C1 segment of cervical spinal cord (tissue), 14 donors: Measurements from ENCODE around the gene SNURF.
"Not testable (repeated sequence)": the region's sequence is repeated elsewhere in the genome, so short reads cannot be mapped to it uniquely, and the experiment has no call there.

Source experiments
- DNase-seq, 14 donors: peaks; one replicate each; lab custom pipeline; 2025; lab: John Stamatoyannopoulos, UW

Gene SNURF

DNA sequence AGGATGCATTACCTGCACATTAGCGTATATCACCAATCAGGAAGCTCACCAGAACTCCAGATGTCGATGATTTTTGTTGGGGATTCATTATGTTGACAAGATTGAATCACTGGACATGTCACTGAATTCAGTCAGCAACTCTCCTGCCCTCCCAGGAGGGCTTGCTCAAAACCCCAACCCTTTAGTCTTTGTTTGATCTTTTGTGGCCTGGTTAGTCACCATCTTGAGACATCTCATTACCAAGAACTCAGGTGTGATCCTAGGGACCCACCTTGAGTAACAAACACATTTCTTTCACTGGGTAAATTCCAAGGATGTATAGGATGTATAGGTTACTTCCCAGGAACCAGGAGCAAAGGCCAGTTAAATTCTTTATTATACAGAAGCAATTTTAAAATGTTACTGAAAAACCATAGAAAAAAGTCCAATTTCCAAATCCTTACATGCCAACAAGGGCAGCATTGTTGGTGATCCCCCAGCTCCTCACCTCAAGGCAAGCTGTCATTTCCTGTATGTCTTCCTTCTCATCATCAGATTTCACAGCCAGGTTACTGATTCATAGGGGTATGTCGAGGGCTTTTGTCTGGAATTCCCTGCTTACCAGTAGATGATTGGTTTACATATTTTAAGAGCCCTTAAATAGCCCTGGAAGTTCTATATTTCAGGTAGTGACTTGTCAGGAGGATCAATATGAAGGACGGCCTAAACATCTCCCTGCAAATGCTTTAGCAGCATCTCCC lies 11.7 kb downstream of the SNURF start:
- no peak for DNase-seq

DNA sequence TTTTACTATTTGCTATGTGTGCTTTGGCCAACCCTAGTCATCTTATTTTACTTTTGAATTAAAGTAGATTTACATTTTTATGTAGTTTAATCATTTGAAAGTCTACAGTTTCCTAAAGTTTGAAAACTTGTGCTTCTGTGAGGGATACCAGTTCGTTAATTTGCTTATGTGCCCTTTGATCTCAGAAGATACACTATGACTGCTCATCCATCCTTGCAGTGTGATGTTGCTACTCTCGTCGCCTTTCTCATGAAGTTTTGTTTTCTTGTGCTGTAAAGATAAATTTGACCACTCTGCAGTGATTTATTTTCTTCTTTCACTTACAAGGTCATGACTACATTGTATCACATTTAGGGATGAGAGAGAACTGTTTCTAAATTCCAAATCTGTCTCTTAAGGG lies 16.3 kb downstream of the SNURF start:
- no peak for DNase-seq

DNA sequence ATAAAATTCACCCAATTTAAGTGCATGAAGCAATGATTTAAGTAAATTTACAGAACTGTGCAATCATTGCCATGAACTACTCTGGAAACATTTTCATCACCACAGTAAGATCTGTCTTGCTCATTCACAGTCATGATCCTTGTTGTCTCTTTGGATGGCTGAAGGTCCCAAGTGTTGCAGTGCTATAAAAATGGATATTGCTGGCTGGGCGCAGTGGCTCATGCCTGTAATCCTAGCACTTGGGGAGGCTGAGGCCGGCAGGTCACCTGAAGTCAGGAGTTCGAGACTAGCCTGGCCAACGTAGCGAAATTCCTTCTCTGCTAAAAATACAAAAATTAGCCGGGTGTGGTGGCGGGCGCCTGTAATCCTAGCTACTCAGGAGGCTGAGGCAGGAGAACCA lies 17.0 kb downstream of the SNURF start:
- DNase-seq, result no peak

DNA sequence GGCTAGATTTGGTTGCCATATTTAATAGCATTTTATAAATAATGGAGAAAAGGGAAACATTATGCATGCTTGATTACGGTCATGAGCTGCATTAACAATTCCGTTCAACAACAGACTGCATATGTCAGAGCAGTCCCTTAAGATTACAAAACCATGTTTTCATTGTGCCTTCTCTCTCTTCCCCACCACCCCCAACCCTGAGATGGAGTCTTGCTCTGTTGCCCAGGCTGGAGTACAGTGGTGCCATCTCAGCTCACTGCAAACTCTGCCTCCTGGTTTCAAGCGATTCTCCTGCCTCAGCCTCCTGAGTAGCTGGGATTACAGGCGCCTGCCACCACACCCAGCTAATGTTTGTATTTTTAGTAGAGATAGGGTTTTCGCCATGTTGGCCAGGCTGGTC lies 17.9 kb downstream of the SNURF start:
- DNase-seq, result not testable (repeated sequence)

- DNase-seq, result no peak
These were observed 22.1 kb downstream of the SNURF start for GRCh38 chr15:24976932-24977331.

DNA sequence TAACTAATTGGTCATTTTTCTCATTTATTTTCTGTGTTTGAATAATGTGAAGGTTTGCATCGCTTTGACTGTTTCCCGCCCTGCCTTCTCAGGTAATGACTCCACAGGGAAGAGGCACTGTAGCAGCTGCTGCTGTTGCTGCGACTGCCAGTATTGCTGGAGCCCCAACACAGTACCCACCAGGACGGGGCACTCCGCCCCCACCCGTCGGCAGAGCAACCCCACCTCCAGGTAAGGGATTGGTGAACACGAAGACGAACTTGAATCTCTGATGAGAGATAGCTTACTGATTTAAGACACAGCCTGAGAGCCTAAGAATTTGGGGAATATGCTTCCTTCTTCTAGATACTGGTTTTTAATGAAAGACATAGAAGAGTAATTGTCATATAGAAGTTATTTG lies 22.9 kb downstream of the SNURF start:
- no peak for DNase-seq

DNA sequence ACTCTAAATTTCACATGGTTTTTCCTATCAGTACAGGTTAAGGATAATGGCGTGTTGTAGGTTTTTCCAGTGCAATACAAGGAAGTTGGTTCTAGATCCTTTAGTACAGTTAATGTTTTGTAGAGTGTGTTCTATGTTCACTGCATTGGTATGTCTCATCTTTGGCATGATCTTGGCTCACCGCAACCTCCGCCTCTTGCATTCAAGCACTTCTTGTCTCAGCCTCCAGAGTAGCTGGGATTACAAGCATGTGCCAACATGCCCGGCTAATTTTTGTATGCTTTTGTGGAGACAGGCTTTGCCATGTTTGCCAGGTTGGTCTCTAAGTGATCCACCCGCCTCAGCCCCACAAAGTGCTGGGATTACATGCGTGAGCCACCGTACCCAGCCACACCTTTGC lies 30.4 kb downstream of the SNURF start:
- DNase-seq, result no peak

DNA sequence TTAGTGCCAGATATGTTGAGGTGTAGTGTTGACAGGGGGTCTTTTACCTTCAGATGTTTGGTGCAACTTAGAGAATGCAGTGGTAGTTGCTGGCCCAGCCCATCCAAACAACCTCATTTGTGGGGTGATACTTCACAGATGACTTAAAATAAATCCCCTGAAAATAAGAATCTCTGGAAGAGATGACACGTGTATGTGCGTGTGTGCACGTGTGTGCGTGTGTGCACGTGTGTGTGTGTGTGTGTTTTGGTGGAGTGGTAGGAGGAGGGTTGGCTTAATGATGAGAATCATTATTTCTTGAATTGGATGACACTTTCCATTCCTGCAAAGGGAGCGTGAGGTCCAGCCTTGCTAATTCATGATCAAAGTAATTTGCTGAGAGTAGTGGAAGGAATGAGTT lies 31.9 kb downstream of the SNURF start:
- DNase-seq, result no peak
